Gastroesophageal sphincter (tissue), 4 donors: ENCODE data around the gene CCDC86. TPM values are rescaled to one million over a fixed set of nuclear protein-coding genes. Genes with fewer than 3 reads are reported as not detected.

Experiments
- ATAC-seq: fragments of 150-250 bp; one replicate; pipeline ENCODE4 v1.9.1; 2016; ENCODE audit warnings: mild to moderate bottlenecking, moderate library complexity
- H3K27ac ChIP-seq, 4 donors: fragments of 200-600 bp; sonication (generic) in 3 of 4; 1 replicate in 3 of 4; 2 replicates in 1 of 4; pipeline ENCODE4 v1.5.1; 2016 to 2019
- H3K27me3 ChIP-seq: fragments of 200-600 bp; sonication (generic); one replicate; pipeline ENCODE4 v1.5.1; 2019
- H3K36me3 ChIP-seq, 2 donors: fragments of 200-600 bp; sonication (generic); one replicate each; pipeline ENCODE4 v1.5.1; 2019; ENCODE audit warnings: control low read depth in 1 of 2
- H3K4me1 ChIP-seq, 3 donors: fragments of 200-600 bp; sonication (generic); 1 replicate in 2 of 3; 2 replicates in 1 of 3; pipeline ENCODE4 v1.5.1; 2016 to 2019; ENCODE audit warnings: control low read depth in 2 of 3
- H3K4me3 ChIP-seq, 2 donors: fragments of 200-600 bp; sonication (generic); one replicate each; pipeline ENCODE4 v1.5.1; 2019; ENCODE audit warnings: mild to moderate bottlenecking in 1 of 2, moderate library complexity in 1 of 2
- H3K9me3 ChIP-seq, 3 donors: fragments of 200-600 bp; sonication (generic); one replicate each; pipeline ENCODE4 v1.5.1; 2017 to 2019; ENCODE audit warnings: control low read depth in 2 of 3
- EP300 ChIP-seq: sonication (generic); formaldehyde crosslinking; IDR thresholded peaks from one replicate; pipeline ENCODE4 v1.6.1; 2017; ENCODE audit warnings: antibody characterized with exemption, mild to moderate bottlenecking
- POLR2A ChIP-seq, 2 donors: fragments of 450-650 bp; IDR thresholded peaks; one replicate each; pipeline ENCODE4 v1.6.1; 2017; ENCODE audit warnings: antibody characterized with exemption in 2 of 2, mild to moderate bottlenecking in 2 of 2, moderate library complexity in 1 of 2
- POLR2AphosphoS5 ChIP-seq: sonication (generic); formaldehyde crosslinking; IDR thresholded peaks from one replicate; pipeline ENCODE4 v1.6.1; 2017; ENCODE audit warnings: antibody characterized with exemption
- WGBS, 2 donors: methylation state at CpG; one replicate each; pipeline ENCODE4 v1.1.5; 2018; ENCODE audit warnings: low coverage in 1 of 2; 5-methylcytosine and 5-hydroxymethylcytosine counted together
- total RNA-seq, 4 donors: library from RNA; depleted of rRNA; stranded (reverse); fragments of >200 nt; gene quantifications; one replicate each; pipeline ENCODE4 v1.1.0, GENCODE V29; 2016
- TF ChIP-seq, protein P1 (sequence below), 4 experiments: fragments of 200-600 bp in 2 of 4; fragments of 450-650 bp in 2 of 4; sonication (generic) in 1 of 4; IDR thresholded peaks; one replicate each; pipeline ENCODE4 v1.5.1; 2017 to 2019; ENCODE audit warnings: antibody characterized with exemption in 4 of 4, mild to moderate bottlenecking in 2 of 4, moderate library complexity in 2 of 4

CCDC86 gene
- total RNA-seq, 4 donors from 2014 or later: 10.5 to 27.8 (median 18.2) TPM

DNA sequence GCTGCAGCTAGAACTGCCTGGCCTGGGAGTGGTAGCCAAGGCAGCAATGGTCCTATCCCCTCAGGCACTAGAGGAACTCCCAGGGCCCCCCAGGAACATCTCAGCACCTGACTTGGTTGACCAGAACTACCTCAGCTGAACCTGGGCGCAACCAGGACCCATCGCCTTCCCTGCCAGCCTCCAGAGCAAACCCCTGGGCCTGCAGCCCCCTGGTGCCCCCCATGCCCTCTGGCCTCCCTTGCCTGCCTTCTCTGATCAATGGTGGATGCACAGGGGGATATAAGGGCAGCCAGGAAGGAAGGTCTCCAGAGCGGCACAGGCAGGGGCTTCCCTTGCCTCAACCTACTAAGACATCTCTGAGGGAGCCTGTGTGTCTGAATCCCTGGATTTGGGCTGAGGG lies 43.3 kb upstream of the CCDC86 start:
- Histone ChIP-seq H3K27me3 (peaks cover 20% of the 10 kb centered on the region), H3K4me1 (no peaks in the 10 kb centered on the region), H3K9me3 (no peaks in the 10 kb centered on the region), H3K4me3 (no peak overlapping the region), H3K36me3 (no peaks in the 10 kb centered on the region), H3K27ac (no peak overlapping the region)
- no peak for TF ChIP-seq POLR2A (IDR thresholded peaks at IDR 0.05)
- TF ChIP-seq POLR2AphosphoS5: no peak
- TF ChIP-seq, protein P1, sequence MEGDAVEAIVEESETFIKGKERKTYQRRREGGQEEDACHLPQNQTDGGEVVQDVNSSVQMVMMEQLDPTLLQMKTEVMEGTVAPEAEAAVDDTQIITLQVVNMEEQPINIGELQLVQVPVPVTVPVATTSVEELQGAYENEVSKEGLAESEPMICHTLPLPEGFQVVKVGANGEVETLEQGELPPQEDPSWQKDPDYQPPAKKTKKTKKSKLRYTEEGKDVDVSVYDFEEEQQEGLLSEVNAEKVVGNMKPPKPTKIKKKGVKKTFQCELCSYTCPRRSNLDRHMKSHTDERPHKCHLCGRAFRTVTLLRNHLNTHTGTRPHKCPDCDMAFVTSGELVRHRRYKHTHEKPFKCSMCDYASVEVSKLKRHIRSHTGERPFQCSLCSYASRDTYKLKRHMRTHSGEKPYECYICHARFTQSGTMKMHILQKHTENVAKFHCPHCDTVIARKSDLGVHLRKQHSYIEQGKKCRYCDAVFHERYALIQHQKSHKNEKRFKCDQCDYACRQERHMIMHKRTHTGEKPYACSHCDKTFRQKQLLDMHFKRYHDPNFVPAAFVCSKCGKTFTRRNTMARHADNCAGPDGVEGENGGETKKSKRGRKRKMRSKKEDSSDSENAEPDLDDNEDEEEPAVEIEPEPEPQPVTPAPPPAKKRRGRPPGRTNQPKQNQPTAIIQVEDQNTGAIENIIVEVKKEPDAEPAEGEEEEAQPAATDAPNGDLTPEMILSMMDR (IDR thresholded peaks at IDR 0.05): no peak
- TF ChIP-seq EP300: no peak
- no CpG with 5 or more reads among the region's 3 CpGs for WGBS, 2 donors
- ATAC-seq: no peak

DNA sequence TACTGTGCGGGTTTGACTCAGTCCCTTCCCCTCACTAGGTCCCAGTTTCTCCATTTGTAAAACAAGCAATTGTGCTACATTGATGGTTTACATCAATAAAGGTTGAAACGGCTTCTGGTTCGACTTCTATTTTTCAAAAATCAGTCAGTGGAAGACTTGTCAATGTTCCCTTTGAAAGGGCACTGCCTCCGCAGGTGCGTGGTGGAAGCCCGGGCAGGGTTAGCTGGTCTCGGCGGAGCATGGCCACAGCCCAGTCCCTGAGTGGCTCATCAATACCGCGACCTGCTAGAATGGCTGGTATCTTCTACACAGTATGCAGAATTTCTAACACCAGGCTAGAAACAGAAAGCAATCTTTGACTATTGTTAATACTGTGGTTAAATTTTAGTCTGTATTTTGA lies 40.7 kb upstream of the CCDC86 start:
- no peaks in the 10 kb centered on the region for H3K36me3 ChIP-seq
- 66 to 88% methylated on average over 4 to 10 of the region's 10 CpGs for WGBS, 2 donors
- no peaks in the 10 kb centered on the region for H3K9me3 ChIP-seq
- TF ChIP-seq POLR2A (IDR thresholded peaks at IDR 0.05) (no peak), POLR2AphosphoS5 (no peak), EP300 (no peak)
- TF ChIP-seq, protein P1 (IDR thresholded peaks at IDR 0.05): no peak
- no peaks in the 10 kb centered on the region for H3K4me1 ChIP-seq
- H3K27me3 ChIP-seq: peaks cover 23% of the 10 kb centered on the region
- no peak overlapping the region for H3K27ac ChIP-seq
- no peak overlapping the region for H3K4me3 ChIP-seq
- ATAC-seq: no peak

DNA sequence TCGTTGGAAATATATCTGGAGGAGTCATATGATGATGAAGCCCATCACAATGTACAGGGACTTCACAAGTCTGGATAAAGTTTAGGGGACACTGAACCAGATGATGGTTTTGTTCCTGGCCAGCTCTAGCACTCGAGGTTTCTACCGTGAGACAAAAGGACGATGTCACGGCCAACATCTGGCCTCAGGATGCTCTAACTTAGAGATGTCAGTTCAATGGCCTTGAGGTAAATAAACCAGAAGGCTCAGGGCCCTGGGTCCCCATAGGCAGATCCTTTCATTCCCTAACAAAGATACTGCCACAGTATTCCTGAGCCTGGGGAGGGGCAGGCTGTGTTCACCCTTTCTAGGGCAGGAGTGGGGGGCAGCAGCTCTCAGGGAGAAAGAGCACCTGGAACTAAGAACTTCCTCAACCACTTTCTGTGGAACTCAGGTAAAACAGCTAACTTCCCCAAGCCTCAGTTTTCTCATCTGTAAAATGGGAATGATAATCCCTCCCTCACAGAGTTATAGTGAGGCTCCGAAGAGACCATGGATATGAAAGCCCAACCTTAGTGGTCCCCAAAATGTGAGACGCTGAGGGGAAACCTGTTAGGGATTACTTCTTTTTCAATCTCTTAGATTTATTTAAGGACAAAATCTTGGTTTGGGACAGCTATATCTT lies 38.5 kb upstream of the CCDC86 start:
- TF ChIP-seq, protein P1 (IDR thresholded peaks at IDR 0.05): no peak
- TF ChIP-seq POLR2AphosphoS5 (no peak), POLR2A (IDR thresholded peaks at IDR 0.05) (no peak), EP300 (no peak)
- Histone ChIP-seq H3K27me3 (peaks cover 23% of the 10 kb centered on the region), H3K27ac (no peak overlapping the region), H3K4me1 (no peaks in the 10 kb centered on the region), H3K4me3 (no peak overlapping the region), H3K36me3 (no peaks in the 10 kb centered on the region), H3K9me3 (no peaks in the 10 kb centered on the region)
- WGBS, 2 donors: 75 to 90% methylated on average over 2 to 7 of the region's 7 CpGs
- ATAC-seq: no peak

DNA sequence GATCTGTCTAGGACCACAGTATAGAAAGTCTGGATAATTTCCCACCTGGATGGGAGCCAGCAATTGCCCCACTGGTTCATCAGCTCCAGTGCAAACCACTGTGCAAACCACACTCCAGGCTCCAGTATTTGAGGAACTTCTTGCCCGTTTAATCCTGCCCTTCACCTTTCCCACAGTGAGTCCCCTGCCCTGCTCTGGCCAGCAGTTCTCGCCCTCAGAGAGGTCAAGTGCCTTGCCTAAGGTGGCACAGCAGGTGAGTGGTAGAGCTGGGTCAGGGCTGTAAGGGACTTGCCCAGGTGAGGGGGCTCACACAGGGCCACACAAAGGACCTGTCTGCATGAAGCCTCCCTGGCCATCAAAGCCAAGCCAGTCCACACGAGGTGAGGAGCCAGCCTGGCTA lies 32.7 kb upstream of the CCDC86 start:
- 20 to 25% methylated on average over 1 of the region's 3 CpGs for WGBS, 2 donors
- TF ChIP-seq POLR2A (IDR thresholded peaks at IDR 0.05) (no peak), POLR2AphosphoS5 (no peak), EP300 (no peak)
- TF ChIP-seq, protein P1 (IDR thresholded peaks at IDR 0.05): no peak
- Histone ChIP-seq H3K27ac (no peak overlapping the region), H3K4me3 (no peak overlapping the region), H3K4me1 (no peaks in the 10 kb centered on the region), H3K36me3 (no peaks in the 10 kb centered on the region), H3K9me3 (no peaks in the 10 kb centered on the region), H3K27me3 (peaks cover 19% of the 10 kb centered on the region)
- no peak for ATAC-seq

DNA sequence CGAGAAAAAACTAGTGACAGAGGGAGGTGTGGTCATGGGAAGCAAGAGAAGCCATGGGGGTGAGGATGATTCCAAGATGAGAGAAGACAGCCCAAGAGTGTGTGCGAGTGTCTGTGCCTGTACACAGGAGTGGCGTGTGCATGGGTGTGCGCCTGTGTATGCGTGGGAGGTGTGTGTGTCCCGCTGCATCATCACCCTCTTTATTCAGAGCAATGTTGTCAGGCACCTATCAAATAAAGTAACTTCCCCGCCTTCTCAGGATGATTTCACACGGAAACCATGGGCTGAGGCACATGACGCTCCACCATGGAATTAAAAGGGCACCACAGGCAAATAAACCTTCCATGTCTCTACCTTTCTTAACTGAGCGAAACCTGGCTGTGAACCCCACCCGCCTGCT lies 32.2 kb upstream of the CCDC86 start:
- Histone ChIP-seq H3K4me1 (no peaks in the 10 kb centered on the region), H3K4me3 (no peak overlapping the region), H3K27me3 (peaks cover 19% of the 10 kb centered on the region), H3K9me3 (no peaks in the 10 kb centered on the region), H3K36me3 (no peaks in the 10 kb centered on the region), H3K27ac (no peak overlapping the region)
- 81 to 95% methylated on average over 4 to 8 of the region's 11 CpGs for WGBS, 2 donors
- TF ChIP-seq POLR2A (IDR thresholded peaks at IDR 0.05): no peak
- TF ChIP-seq POLR2AphosphoS5: no peak
- no peak for TF ChIP-seq EP300
- TF ChIP-seq, protein P1 (IDR thresholded peaks at IDR 0.05): no peak
- no peak for ATAC-seq
